SW480 (cell line): ENCODE measurements around the gene TXLNG.
"Not testable (repeated sequence)": the region's sequence is repeated elsewhere in the genome, so short reads cannot be mapped to it uniquely, and the experiment has no call there.

ENCODE experiments used
- DNase-seq: peaks from one replicate; pipeline ENCODE4 v3.0.0-alpha.2; 2016; ENCODE audit warnings: low spot score

Gene TXLNG

GRCh38 chrX:16786139-16786790, at the start of gene TXLNG:
Gene TXLNG, plus strand, starts transcription at chrX:16786466. Its CDS starts 22 bp downstream, at chrX:16786488.
- DNase-seq = peak; percentile 99

- DNase-seq = no peak
Measured at GRCh38 chrX:16737024-16737423, 49.2 kb upstream of the TXLNG start.

- DNase-seq = no peak
Measured at GRCh38 chrX:16739574-16739973, 46.7 kb upstream of the TXLNG start.

- peak; percentile 8 for DNase-seq
Measured at GRCh38 chrX:16743604-16744325, 42.5 kb upstream of the TXLNG start.

GRCh38 chrX:16745102-16745501, 41.2 kb upstream of the TXLNG start:
- DNase-seq = no peak

GRCh38 chrX:16745659-16746058, 40.6 kb upstream of the TXLNG start:
- no peak for DNase-seq

GRCh38 chrX:16748425-16748824, 37.8 kb upstream of the TXLNG start:
- no peak for DNase-seq

- no peak for DNase-seq
Measured at GRCh38 chrX:16750136-16750535, 36.1 kb upstream of the TXLNG start.

- no peak for DNase-seq
Measured at GRCh38 chrX:16754019-16754418, 32.2 kb upstream of the TXLNG start.

GRCh38 chrX:16756724-16757123, 29.5 kb upstream of the TXLNG start:
- DNase-seq = no peak

- DNase-seq = not testable (repeated sequence)
Measured at GRCh38 chrX:16761500-16761899, 24.8 kb upstream of the TXLNG start.

GRCh38 chrX:16762579-16762978, 23.7 kb upstream of the TXLNG start:
- no peak for DNase-seq

GRCh38 chrX:16765594-16765993, 20.7 kb upstream of the TXLNG start:
- no peak for DNase-seq

GRCh38 chrX:16770970-16771482, 15.2 kb upstream of the TXLNG start:
- no peak for DNase-seq

GRCh38 chrX:16771483-16772398, 14.5 kb upstream of the TXLNG start:
- DNase-seq = peak; percentile 89

- peak; percentile 72 for DNase-seq
Measured at GRCh38 chrX:16772460-16772859, 13.8 kb upstream of the TXLNG start.

- DNase-seq = no peak
Measured at GRCh38 chrX:16774746-16775145, 11.5 kb upstream of the TXLNG start.

- no peak for DNase-seq
Measured at GRCh38 chrX:16778545-16778944, 7.7 kb upstream of the TXLNG start.

GRCh38 chrX:16778993-16779392, 7.3 kb upstream of the TXLNG start:
- DNase-seq = no peak

GRCh38 chrX:16779815-16780214, 6.5 kb upstream of the TXLNG start:
- not testable (repeated sequence) for DNase-seq

GRCh38 chrX:16783452-16783851, 2.8 kb upstream of the TXLNG start:
- DNase-seq = no peak

GRCh38 chrX:16784440-16784839, 1.8 kb upstream of the TXLNG start:
- DNase-seq = not testable (repeated sequence)
